NCI-H187 treated with DMSO at 0.1 percent for 48 hours (cell line): ENCODE data around the gene MYO15B.

Experiments used
- DNase-seq: peaks from one replicate; lab custom pipeline; 2025; lab: John Stamatoyannopoulos, UW

The MYO15B gene

GRCh38 chr17:75558666-75559530 is 28.7 kb upstream of the MYO15B start:
- DNase-seq, result no peak

- no peak for DNase-seq
Observed at GRCh38 chr17:75559958-75560533, 27.6 kb upstream of the MYO15B start.

GRCh38 chr17:75561927-75562603 is 25.5 kb upstream of the MYO15B start:
- DNase-seq, result no peak

- no peak for DNase-seq
Observed at GRCh38 chr17:75563063-75563758, 24.4 kb upstream of the MYO15B start.

GRCh38 chr17:75564195-75564594 is 23.4 kb upstream of the MYO15B start:
- no peak for DNase-seq

- DNase-seq, result no peak
Observed at GRCh38 chr17:75565066-75565465, 22.5 kb upstream of the MYO15B start.

- no peak for DNase-seq
Observed at GRCh38 chr17:75565618-75566017, 22.0 kb upstream of the MYO15B start.

- DNase-seq, result no peak
Observed at GRCh38 chr17:75566416-75566815, 21.2 kb upstream of the MYO15B start.

GRCh38 chr17:75566834-75567233 is 20.8 kb upstream of the MYO15B start:
- no peak for DNase-seq

- no peak for DNase-seq
Observed at GRCh38 chr17:75568412-75569255, 19.0 kb upstream of the MYO15B start.

GRCh38 chr17:75570034-75570676 is 17.4 kb upstream of the MYO15B start:
- no peak for DNase-seq

GRCh38 chr17:75570772-75571171 is 16.8 kb upstream of the MYO15B start:
- DNase-seq, result no peak

GRCh38 chr17:75571197-75571884 is 16.3 kb upstream of the MYO15B start:
- no peak for DNase-seq

- no peak for DNase-seq
Observed at GRCh38 chr17:75571885-75572215, 15.8 kb upstream of the MYO15B start.

GRCh38 chr17:75572713-75573539 is 14.7 kb upstream of the MYO15B start:
- DNase-seq, result no peak

- no peak for DNase-seq
Observed at GRCh38 chr17:75573540-75573957, 14.1 kb upstream of the MYO15B start.

- DNase-seq, result no peak
Observed at GRCh38 chr17:75573994-75574393, 13.6 kb upstream of the MYO15B start.

- DNase-seq, result no peak
Observed at GRCh38 chr17:75574404-75575036, 13.1 kb upstream of the MYO15B start.

- no peak for DNase-seq
Observed at GRCh38 chr17:75575197-75575596, 12.4 kb upstream of the MYO15B start.
